IPS-15b (cell line): Measurements from ENCODE around the gene EDA.

Experiments used
- H3K27me3 ChIP-seq: one replicate; pipeline ENCODE4 v1.6.1; 2013; ENCODE audit warnings: low read length; ENCODE audit not compliant: control insufficient read depth, insufficient read depth
- H3K36me3 ChIP-seq: one replicate; pipeline ENCODE4 v1.6.1; 2013; ENCODE audit warnings: low read length; ENCODE audit not compliant: control insufficient read depth, insufficient read depth
- H3K4me1 ChIP-seq: one replicate; pipeline ENCODE4 v1.6.1; 2013; ENCODE audit warnings: mild to moderate bottlenecking, low read length; ENCODE audit not compliant: control insufficient read depth, insufficient read depth
- H3K4me3 ChIP-seq: one replicate; pipeline ENCODE4 v1.5.1; 2013; ENCODE audit warnings: low read depth, low read length
- H3K9ac ChIP-seq: one replicate; pipeline ENCODE4 v1.6.1; 2013; ENCODE audit warnings: low read depth, mild to moderate bottlenecking, low read length
- H3K9me3 ChIP-seq: one replicate; pipeline ENCODE4 v1.6.1; 2013; ENCODE audit warnings: mild to moderate bottlenecking, low read length; ENCODE audit not compliant: control insufficient read depth, insufficient read depth

The EDA gene

DNA sequence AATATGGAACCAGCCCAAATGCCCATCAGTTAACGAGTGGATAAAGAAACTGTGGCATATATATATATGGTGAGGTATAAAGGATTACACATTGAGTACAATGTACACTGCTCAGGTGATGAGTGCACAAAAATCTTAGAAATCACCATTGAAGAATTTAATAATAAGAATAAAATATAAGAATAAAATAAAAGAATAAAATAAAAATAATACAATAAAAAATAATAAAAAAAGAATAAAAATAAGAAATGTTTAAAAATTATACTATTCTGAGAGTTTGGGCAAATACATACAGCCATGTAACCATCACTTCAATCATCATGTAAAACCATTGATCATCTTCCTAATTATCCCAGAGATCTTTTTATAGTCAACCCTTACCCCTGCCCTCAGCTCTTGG, 260.3 kb downstream of the EDA start:
- H3K27me3 ChIP-seq: no peaks in the 10 kb centered on the region
- no peaks in the 10 kb centered on the region for H3K4me1 ChIP-seq
- peaks cover 4% of the 10 kb centered on the region for H3K9me3 ChIP-seq
- H3K4me3 ChIP-seq: no peak overlapping the region
- H3K9ac ChIP-seq: no peak overlapping the region
- no peaks in the 10 kb centered on the region for H3K36me3 ChIP-seq

DNA sequence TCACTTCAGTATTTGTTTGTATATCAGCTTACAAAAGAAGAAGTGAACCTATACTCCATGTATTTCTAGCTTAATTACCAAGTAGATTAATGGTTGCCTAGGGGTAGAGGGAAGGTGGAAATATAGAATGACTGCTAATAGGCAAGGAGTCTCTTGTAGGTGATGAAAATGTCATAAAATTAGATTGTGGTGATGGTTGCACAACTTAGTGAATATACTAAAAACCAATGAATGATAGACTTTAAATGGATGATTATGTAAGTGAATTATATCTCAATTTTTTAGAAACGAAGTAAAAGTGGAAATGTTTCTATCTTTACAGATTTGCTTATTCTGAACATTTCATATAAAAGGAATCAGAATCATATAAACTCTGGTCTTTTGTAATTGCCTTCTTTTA, 268.3 kb downstream of the EDA start:
- no peak overlapping the region for H3K9ac ChIP-seq
- H3K36me3 ChIP-seq: no peaks in the 10 kb centered on the region
- H3K4me3 ChIP-seq: no peak overlapping the region
- no peaks in the 10 kb centered on the region for H3K27me3 ChIP-seq
- H3K4me1 ChIP-seq: no peaks in the 10 kb centered on the region
- peaks cover 4% of the 10 kb centered on the region for H3K9me3 ChIP-seq

DNA sequence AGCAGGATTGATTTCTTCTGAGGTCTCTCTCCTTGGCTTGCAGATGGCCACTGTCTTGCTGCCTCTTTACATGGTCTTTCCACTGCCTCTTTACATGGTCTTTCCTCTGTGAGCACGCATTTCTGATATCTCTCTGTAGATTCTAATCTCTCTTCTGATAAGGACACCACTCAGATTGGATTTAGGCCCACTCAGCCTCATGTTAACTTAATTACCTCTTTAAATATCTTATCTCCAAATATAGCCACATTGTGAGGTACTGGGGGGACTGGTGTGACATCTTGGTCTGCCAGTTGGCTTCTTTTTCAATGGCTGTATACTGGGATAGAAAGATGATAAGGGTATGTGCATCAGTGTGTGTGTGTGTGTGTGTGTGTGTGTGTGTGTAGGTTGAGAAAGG, 280.1 kb downstream of the EDA start:
- Histone ChIP-seq H3K27me3 (no peaks in the 10 kb centered on the region), H3K4me3 (no peak overlapping the region), H3K36me3 (no peaks in the 10 kb centered on the region), H3K4me1 (no peaks in the 10 kb centered on the region), H3K9me3 (no peaks in the 10 kb centered on the region), H3K9ac (no peak overlapping the region)

DNA sequence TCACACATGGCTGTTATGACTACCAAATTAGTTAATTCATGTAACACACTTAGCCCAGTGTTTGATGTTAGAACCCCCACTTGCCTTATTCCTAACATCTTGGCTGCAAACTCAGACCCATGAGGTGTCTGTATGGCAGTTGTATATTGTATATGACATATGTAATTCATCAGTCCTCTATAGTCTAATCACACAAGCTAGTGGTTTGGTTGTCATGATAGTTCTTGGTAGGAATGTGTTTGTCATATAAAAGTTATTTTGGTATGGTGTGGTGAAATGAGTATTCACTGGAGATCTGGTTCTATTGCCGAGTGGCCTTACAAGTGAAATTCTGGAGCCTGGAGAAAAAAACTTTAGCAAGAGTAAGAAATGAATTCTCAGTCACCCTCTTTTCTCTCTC, 284.6 kb downstream of the EDA start:
- H3K27me3 ChIP-seq: no peaks in the 10 kb centered on the region

DNA sequence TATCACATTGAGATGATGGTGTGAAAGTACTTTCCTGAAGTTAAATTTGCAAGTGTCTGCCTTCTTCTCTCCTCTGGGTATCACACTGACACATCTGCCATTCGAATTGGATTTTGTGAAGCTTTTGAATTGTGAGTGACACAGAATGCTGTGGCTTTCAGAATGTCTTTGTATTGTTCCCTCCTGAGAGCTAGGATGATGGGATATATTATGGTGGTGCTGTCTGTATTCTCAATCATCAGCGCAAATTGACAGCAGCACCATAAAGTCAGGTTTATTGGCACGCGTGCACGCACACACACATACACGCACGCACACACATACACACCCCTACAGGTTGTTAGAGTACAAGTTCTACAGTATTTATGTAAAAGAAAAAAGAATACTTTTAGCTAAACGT, 290.5 kb downstream of the EDA start:
- Histone ChIP-seq H3K9ac (no peak overlapping the region), H3K36me3 (no peaks in the 10 kb centered on the region), H3K4me1 (no peaks in the 10 kb centered on the region), H3K27me3 (no peaks in the 10 kb centered on the region), H3K4me3 (no peak overlapping the region), H3K9me3 (no peaks in the 10 kb centered on the region)

More for the DNA sequence above, 284.6 kb downstream of the EDA start:
- Histone ChIP-seq H3K36me3 (no peaks in the 10 kb centered on the region), H3K4me3 (no peak overlapping the region), H3K4me1 (no peaks in the 10 kb centered on the region), H3K9ac (no peak overlapping the region), H3K9me3 (no peaks in the 10 kb centered on the region)

DNA sequence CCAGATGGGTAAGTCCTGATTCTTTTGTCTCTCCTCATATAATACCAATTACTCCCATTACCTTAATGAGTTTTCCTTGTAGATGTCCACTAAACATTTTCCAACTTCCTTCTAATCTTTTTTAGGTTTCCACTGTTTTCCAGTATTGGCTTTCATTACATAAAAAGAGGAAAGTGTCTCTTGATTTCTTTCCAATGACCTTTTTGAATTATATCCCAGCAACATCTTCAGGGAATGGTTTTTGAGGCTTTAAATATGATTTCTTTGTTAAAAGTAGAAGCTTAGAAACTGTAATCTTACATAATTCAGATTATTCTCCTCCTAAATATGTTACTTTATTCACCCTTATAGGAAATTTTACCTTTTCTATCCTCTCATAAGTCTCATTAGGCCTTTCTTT, 298.9 kb downstream of the EDA start:
- no peaks in the 10 kb centered on the region for H3K9me3 ChIP-seq
- H3K9ac ChIP-seq: no peak overlapping the region
- H3K4me1 ChIP-seq: peaks cover 6% of the 10 kb centered on the region
- no peak overlapping the region for H3K4me3 ChIP-seq
- no peaks in the 10 kb centered on the region for H3K36me3 ChIP-seq
- H3K27me3 ChIP-seq: no peaks in the 10 kb centered on the region

DNA sequence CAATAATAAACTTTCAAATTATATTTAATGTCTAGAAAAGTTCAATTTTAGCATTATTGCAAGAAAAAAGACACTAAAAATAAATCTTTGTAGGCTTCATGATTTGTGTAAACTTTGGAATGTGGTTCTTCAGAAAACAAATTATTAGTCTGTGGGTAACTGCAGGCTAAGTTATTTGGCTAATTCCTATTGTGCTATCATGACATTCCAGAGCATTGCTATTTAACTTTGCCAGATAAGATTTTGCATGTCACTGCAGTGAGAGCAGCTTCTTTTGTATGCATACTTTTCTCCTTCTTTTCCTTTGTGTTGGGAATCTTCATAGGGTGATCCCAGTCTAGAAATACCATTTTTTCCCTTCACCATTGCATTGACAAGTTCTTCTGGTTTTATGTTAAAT, 303.8 kb downstream of the EDA start:
- no peak overlapping the region for H3K4me3 ChIP-seq
- H3K9me3 ChIP-seq: no peaks in the 10 kb centered on the region
- no peak overlapping the region for H3K9ac ChIP-seq
- H3K27me3 ChIP-seq: no peaks in the 10 kb centered on the region
- peaks cover 6% of the 10 kb centered on the region for H3K4me1 ChIP-seq
- H3K36me3 ChIP-seq: no peaks in the 10 kb centered on the region

DNA sequence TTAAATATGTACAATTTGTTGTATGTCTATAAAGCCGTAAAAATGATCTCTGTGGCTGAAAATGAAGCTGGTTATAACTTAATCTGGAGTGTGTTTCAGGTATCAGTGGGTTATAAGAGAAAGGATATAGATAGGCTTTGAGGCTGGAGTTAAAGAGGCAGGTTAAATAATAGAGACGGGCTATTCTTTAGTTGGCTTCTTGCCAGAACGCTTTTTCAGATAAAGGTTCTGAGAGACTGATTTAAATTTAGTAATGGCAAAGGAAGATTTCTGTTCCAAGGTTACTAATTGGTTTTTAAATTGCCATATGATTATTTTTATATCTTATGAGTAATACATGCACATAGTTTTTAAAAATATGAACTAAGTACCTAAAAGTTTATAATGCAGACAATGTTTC, 316.4 kb downstream of the EDA start:
- no peaks in the 10 kb centered on the region for H3K27me3 ChIP-seq

DNA sequence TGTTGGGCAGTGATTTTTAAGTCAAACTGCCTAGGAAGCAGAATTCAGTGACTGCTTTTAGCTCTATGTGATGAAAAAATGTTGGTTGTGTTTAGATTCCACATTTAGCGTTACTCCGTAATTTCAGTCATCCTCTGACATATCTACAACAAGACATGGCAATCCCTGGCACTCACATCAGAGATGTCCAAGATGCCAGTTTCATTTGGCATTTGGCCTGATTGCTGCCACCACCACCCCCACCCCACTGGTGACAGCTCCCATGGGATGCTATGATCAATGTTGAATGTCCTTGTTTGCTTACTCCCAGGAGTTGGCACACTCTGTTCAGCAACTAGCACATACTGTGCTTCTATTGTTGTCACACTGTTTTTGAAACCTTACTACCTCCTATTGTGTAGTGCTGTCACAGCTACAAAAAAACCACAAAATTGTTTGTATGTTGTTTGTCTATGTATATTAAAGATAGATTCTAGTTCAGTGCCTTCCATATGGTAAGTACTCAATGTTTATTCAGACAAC, 332.4 kb downstream of the EDA start:
- no peaks in the 10 kb centered on the region for H3K9me3 ChIP-seq
- H3K36me3 ChIP-seq: no peaks in the 10 kb centered on the region
- H3K4me1 ChIP-seq: no peaks in the 10 kb centered on the region
- no peak overlapping the region for H3K9ac ChIP-seq
- no peaks in the 10 kb centered on the region for H3K27me3 ChIP-seq
- H3K4me3 ChIP-seq: no peak overlapping the region

More for the DNA sequence above, 316.4 kb downstream of the EDA start:
- no peaks in the 10 kb centered on the region for H3K9me3 ChIP-seq
- H3K36me3 ChIP-seq: no peaks in the 10 kb centered on the region
- H3K4me1 ChIP-seq: no peaks in the 10 kb centered on the region
- no peak overlapping the region for H3K9ac ChIP-seq
- no peak overlapping the region for H3K4me3 ChIP-seq

DNA sequence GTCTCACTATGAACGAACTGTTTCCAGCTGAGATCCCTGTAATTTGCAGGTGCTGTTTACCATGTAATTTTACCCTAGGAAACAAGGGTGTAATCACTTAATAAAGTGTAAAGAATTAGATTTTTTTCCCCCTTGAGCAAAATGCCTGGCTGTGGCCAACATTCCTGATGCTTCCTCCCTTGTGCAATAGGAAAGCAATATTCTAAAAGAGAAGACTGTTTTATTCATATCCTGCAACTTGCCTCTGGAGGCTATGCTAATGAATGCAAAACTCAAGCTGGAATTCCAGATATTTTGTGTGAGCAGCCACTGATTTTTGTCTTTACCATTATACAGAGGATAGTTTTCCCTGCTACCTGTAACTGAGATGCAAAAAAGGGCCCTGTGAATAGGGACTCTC, 335.8 kb downstream of the EDA start:
- no peaks in the 10 kb centered on the region for H3K27me3 ChIP-seq
- no peak overlapping the region for H3K4me3 ChIP-seq
- H3K36me3 ChIP-seq: no peaks in the 10 kb centered on the region
- H3K4me1 ChIP-seq: no peaks in the 10 kb centered on the region
- H3K9ac ChIP-seq: no peak overlapping the region
- no peaks in the 10 kb centered on the region for H3K9me3 ChIP-seq

DNA sequence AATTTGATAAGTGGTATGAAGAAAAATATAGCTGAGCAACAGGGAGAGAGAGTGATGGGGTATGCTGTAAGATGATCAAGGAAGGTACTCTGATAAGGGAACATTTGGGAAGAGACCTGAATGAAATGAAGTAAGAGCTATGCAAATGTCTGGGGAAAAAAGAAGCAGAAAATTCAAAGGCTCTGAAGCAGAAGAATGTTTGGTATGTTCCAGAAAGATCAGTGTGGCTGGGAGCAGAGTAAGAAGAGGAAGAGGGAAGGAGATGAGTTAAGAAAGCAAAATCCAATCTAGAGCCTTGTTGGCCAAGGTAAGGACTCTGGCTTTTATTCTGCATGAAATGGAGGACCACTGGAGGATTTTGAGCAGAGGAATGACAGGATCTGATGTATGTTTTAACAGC, 343.8 kb downstream of the EDA start:
- Histone ChIP-seq H3K4me1 (no peaks in the 10 kb centered on the region), H3K9ac (no peak overlapping the region), H3K9me3 (no peaks in the 10 kb centered on the region), H3K36me3 (no peaks in the 10 kb centered on the region), H3K27me3 (no peaks in the 10 kb centered on the region), H3K4me3 (no peak overlapping the region)

DNA sequence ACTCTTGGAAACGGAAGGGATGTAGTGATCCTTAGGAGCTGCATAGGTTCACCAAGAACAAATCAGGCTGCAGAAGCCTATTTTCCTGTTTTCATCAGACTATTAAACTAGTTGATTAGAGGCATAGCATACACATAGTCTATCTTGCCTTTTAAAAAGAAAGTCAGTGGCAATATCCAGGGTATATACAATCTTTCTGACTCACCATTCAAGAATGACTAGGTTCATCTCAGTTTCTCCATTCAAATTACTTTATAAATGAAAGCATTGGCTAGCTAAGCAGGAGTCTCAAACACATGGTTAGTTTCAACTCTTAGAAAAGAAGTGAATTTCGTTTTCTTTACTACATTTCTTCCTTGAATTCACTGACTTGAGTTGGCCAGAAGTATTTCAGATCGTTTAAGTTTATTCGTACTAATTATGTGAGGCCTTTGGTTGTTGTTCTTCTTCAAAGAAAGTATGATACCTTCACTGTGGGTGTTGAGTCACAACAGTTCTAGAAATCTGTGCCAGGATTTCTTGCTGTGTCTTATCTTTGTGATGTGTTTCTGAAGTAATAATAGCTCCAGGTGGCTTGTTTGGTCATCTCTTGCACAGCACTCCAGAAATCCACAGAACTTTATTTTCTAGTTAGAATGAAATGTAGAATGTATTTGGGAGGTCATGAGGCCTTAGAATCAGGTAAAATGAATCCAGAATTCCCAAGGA, 345.6 kb downstream of the EDA start:
- no peaks in the 10 kb centered on the region for H3K27me3 ChIP-seq
- no peaks in the 10 kb centered on the region for H3K9me3 ChIP-seq
- no peak overlapping the region for H3K4me3 ChIP-seq
- no peak overlapping the region for H3K9ac ChIP-seq
- no peaks in the 10 kb centered on the region for H3K36me3 ChIP-seq
- H3K4me1 ChIP-seq: no peaks in the 10 kb centered on the region
